LNCAP (cell line): ENCODE results near the gene CLEC16A.

Experiments used
- TF ChIP-seq, protein P1 (sequence below): fragments of 450-650 bp; IDR thresholded peaks from 2 replicates; pipeline ENCODE4 v1.5.1; 2017; ENCODE audit warnings: mild to moderate bottlenecking

Gene CLEC16A

DNA sequence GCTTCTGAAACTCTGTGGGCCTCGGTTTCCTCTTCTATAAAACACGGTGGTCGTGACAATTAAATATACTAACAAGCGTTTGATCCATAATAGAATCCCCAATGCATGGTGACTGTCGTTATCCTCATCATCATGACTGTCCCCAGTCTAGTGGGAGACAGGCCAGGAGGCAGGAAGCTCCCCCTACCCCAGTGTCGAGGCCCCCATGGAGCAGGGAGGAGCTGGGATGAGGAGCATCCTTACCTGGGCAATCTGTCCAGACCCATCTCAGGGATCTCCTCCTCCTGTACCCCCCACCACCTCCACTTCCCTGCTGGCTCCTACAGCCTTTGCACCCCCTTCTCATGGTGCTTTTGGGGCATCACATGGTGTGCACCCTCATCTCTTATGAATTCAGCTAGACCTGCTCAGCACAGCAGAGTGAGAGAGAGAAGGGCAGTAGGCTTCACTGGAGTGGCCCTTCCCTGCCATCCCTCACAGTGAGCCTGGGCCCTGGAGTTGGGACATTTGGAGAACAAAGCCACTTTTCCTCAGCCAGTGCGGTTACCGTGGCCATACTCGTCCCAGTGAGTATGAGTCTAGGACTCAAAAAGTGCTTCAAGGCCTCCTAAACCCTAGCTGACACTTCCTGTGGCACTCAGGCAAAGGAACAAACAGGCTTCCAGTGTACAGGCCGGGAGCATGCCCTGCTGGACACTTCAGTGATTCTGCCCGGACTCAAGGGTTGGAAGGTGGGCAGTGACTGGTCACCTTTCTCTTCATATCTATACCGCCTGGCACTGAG, 148.6 kb downstream of the CLEC16A start:
- TF ChIP-seq, protein P1, sequence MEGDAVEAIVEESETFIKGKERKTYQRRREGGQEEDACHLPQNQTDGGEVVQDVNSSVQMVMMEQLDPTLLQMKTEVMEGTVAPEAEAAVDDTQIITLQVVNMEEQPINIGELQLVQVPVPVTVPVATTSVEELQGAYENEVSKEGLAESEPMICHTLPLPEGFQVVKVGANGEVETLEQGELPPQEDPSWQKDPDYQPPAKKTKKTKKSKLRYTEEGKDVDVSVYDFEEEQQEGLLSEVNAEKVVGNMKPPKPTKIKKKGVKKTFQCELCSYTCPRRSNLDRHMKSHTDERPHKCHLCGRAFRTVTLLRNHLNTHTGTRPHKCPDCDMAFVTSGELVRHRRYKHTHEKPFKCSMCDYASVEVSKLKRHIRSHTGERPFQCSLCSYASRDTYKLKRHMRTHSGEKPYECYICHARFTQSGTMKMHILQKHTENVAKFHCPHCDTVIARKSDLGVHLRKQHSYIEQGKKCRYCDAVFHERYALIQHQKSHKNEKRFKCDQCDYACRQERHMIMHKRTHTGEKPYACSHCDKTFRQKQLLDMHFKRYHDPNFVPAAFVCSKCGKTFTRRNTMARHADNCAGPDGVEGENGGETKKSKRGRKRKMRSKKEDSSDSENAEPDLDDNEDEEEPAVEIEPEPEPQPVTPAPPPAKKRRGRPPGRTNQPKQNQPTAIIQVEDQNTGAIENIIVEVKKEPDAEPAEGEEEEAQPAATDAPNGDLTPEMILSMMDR, result no peak

DNA sequence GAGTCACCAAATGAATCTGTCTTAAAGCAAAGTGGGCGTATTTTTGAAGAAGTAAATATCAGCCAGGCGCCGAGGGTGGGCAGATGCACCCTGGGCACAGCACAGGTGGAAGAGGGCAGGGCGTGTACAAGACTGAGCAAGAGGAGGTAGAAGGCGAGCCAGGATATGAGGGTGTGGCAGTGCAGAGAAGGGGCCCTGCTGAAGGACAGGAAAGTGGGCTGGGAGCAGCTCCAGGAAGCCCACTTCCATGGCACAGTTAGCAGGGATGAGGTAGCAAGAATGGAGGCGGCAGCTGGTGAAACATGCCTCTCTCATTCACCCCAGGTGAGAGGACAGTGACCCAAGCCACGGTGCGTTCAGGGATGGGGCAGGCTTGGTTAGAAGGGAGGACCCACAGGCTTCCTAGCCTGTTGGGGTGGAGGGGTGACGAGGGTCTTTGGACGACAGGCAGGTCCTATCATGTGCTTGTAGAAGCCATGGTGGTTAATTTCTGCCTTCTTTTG, 149.3 kb downstream of the CLEC16A start:
- TF ChIP-seq, protein P1, result no peak

- TF ChIP-seq, protein P1, result no peak
These were observed 149.9 kb downstream of the CLEC16A start for GRCh38 chr16:11094075-11094856.

DNA sequence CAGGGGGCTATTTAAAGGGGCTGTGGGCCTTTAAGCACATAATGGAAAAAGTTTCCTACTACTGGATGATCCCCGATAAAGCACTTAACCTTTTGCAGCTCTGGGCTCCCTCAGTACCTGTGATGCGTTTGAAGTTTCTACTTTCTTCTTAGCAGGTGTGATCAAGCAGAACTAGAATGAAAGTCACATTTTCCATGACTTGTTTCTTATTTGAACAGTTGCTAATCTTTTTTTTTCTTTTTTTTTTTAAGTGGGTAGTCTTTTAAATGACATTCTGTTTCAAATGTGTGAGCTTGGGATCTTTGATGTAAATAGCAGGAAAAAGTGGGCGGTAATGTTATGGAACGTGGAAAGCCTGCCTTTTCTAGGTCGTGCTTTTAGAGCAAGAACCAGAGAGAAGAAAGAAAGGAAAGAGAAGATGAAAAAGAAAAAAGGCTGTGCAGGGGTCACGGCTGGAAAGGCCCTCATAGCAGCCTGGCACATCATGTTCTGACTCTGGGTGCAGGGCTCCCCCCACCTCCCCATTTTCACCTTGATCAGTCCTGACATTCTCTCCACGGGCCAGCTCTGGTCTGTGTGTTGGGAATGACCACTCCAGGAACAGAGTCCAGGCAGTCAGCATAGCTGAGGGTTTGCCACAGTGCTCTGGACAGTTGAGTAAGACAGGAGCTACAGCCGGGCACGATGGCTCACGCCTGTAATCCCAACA, 150.6 kb downstream of the CLEC16A start:
- TF ChIP-seq, protein P1, result no peak

DNA sequence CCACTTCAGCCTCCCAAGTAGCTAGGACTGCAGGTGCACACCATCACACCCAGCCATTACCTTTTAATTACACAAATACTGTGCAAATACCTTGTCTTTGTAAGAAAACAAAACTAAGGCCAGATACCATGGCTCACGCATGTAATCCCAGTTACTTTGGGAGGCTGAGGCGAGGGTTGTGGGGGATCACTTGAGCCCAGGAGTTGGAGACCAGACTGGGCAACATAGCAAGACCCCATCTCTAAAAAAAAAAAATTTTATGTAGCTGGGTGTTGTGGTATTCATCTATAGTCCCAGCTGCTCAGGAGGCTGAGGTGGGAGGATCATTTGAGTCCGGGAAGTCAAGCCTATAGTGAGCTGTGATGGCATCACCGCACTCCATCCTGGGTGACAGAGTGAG, 151.6 kb downstream of the CLEC16A start:
- TF ChIP-seq, protein P1, result no peak

- TF ChIP-seq, protein P1, result no peak
These were observed 152.9 kb downstream of the CLEC16A start for GRCh38 chr16:11097094-11097786.

- TF ChIP-seq, protein P1, result no peak
These were observed 153.4 kb downstream of the CLEC16A start for GRCh38 chr16:11097787-11098167.
